Suppressor macrophage treated with lipopolysaccharide for 1 hour (primary cell): ENCODE data around the gene CACNA2D1.

ENCODE experiments used
- DNase-seq, 3 donors: peaks; one replicate each; pipeline ENCODE4 v3.0.0-alpha.2; 2020 to 2022

CACNA2D1 gene

DNA sequence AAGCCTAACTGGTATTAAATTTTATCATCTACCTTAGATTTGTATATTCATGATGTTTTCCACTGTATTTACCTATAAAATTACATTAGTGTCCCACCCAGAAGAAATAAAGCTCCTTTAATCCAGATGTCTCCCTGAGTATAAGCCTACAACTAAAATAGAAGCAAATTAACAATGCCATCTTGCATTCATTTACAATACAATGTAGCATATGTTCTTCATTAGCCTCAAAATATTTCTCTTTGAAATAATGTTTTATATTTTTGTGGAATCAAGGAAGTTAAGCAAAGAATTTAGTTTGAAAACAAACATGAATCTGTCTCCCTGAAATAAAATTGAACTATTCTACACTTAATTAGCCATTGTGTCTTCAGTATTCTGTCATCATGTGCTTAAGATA lies 112.3 kb downstream of the CACNA2D1 start:
- DNase-seq = no peak

DNA sequence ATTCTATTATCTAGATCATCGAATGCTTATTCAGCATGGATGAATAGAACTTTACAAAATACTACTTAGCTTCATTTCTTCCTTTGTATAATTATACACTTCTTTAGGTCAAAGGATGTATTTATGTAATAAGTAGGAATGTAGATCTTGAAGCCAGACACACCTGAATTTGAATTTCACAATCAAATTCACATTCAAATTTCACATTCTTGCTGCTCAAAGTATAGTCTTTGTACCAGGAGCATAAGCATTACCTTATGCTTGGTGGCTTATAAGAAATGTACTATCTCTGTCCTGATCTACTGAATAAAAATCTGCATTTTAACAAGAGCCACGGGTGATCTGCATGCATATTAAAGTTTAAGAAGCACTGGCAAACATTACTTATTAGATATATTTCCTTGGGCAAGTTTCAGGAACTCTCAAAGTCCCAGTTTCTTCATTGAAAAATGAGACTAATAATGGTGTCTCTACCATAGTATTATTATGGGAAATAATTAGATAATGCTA lies 112.8 kb downstream of the CACNA2D1 start:
- DNase-seq = no peak

DNA sequence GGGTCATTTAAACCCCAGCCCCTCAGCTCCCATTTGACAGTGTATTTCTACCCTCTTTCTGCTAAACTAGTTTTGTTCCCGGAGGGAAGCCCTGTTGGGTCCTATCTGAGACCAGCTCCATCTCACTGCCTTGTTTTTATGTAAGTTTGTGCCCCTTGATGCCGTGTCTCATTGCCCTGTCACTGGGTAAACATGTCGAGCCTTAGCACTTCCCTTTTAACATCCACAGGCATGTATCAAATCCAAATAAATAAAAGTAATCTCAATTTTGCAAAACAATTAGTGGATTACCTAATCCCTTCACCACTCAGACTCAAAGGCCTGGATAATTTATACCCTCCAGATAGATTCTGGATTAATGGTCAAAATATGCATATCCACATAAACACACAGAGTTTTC lies 115.7 kb downstream of the CACNA2D1 start:
- DNase-seq = no peak

DNA sequence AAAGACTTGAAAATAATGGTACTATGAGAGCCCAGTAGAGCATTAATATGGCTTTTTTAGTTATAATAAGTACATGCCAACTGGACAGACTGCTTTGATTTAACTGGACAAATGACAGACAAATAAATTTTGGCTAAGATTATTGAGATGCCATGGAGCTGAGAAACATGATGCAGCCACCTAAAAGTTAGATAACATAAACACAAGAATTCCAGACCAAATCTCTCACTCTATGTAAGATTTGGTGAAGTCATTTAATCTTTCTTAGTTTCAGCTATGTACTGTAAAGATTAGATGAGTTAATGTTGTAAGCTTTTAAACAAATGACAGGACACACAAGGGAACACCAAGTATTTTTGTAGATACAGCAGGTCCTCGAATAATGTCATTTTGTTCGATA lies 118.2 kb downstream of the CACNA2D1 start:
- DNase-seq = no peak

DNA sequence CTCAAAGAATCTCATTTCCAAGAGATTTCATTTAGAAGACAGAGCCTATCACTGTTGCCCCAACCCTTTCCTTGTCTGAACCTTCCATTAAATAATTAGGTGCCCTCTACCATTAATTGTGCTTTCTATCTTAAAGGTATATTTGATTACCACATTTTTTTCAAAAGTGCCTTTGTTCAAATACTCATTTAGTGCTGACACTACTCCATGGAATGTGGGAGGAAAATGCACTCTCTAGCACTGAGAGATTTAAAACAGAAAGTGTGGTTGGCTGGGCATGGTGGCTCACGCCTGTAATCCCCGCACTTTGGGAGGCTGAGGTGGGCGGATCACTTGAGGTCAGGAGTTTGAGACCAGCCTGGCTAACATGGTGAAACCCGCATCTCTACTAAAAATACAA lies 119.8 kb downstream of the CACNA2D1 start:
- DNase-seq = no peak

DNA sequence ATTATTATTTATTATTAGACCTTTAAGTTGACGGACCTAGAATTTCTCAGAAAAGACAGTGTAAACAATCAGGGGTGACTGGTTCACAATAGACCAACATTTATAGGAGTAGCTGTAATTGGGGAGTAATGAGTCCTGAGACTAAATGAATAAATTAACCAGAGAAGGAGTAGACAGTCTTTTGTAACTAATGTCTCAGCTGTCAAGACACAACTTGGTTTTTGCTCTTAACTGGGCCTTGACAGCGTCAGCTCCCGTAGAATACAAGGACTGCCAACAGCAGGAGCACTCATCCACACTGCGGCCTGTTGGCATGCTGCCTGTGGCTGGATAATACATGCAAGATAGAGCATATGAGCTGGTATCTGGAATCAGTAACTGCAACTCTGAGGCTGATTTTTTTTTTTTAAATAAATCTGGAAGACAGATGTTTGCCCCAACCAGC lies 123.9 kb downstream of the CACNA2D1 start:
- DNase-seq = no peak

DNA sequence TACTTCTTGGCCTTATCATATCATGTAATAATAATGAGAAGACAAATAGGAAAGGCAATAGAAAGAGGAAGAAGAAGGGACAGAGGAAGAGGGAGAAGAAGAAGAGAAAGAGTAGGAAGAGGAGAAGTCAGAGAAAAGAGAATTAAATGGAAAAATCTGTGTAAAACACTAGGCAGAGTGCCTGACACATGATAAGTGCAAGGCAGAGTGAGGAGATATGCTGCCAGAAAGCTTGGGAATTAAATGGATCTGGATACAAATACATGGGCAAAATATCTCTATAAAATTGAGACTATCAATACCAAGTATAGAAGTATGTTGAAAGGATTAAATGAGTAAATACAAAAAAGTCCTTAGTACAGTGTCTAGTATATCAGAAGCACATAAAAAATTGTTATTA lies 124.8 kb downstream of the CACNA2D1 start:
- no peak for DNase-seq

DNA sequence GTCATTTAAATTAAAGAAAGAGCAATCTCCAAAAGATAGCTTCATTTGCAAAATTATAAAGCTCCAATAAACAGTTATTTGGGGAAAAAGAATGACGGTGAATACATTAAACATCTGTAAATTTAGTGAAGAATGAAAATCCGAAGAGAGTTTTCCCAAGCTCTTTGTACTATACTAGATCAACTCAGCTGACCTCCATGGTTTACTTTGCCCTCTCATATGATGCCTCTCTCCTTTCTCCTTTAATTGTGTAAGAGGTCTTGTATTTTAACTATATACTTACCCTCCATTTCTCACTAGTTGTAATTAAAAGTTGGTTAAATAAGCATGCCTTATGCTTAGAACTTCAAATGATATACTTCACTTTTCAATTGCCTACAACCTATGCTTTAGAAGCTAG lies 125.8 kb downstream of the CACNA2D1 start:
- no peak for DNase-seq

DNA sequence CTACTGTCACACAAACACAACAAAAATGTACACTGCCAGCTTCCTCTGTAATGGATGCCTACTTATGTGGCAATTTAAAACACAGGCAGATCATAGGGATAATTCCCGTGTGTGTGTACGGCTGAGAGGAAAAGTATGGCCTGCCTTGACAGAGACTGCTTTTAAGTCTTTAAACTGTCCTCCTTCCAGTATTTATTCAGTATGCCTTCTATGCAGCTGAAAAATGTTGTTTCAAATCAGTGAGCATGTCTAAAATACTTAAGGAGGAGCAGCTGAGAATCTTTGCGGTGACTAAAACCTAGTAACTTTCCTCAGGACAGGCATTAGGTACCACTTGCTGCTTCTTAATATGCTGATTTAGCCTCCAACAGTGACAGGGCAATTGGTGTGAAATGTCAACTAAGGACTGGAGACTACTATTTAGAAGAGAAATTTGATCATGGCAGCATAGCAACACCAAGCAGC lies 126.3 kb downstream of the CACNA2D1 start:
- no peak for DNase-seq

DNA sequence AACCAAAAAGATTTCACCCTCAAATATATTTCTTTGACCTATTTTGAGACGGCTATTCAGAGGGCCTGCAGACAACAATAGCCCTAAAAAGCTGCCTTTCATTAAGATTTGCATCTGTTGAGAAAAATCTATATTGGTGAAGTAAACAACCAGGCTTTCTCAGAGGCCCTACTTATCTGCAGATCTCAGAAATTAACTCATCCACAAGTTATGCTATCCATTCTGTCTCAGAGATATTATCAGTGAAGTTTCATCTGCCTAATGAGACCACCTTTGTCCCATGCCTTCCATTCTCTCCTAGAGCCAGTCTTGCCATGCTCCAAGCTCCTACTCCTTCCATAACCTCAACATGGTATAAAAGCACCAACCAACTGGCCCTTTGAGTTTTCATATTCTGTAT lies 130.3 kb downstream of the CACNA2D1 start:
- DNase-seq = no peak

DNA sequence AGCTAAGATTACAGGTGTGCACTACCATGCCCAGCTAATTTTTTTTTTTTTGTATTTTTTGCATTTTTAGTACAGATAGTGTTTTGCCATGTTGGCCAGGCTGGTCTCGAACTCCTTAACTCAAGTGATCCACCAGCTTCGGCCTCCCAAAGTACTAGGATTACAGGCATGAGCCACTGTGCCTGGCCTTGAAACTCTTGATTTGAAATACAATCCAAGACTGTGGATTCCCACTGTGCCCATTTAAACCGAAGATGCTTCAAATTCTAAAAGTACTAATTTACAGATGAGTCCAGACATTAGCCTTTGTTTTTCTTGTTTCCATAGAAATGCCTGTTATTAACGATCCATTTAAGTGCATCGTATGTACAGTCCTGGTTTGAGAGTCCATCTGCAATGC lies 130.9 kb downstream of the CACNA2D1 start:
- DNase-seq = no peak

DNA sequence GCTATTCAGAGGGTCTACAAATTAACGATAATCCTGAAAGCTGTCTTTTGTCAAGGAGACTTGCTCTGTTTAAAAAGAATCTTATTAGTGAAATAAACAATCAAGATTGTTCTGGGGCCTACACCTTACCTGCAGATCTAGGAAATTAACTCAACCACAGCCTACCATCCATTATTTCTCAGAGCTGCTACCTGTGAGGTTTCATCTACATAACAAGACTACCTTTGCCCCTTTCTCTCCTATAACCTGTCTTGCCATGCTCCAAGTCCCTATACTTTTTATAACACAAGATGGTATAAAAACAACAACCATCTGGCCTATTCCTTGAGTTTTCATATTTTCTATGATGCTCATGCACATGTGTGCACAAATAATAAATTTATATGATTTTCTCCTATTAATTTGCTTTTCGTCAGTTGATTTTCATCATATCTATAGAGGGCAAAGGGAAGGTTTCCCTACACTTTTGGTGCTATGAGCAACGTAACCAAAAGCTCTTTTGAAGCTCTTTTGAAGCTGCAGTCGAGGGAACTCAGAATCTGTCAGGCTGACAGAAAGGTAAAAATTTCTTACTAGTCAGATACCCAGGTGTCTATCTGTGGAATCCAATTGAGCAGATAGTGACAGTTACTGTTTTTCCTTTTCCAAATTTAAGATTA lies 138.1 kb downstream of the CACNA2D1 start:
- no peak for DNase-seq

DNA sequence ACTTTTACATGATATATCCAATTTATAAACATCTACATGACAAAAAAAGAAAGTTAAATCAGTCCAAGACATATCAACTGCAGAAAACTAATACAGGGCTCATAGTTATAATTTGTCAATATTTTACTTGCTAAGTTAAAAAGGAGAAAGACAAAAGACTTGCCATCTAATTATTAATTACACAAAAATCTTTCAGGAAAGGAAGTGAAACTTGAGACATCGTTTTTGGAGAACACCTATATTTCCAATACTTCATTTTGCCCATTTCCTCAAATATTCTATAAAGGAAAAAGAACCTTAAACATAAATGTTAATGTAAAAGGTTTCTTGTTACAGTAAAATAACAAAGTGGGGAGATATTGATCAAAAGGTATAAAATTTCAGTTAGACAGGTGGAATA lies 148.7 kb downstream of the CACNA2D1 start:
- no peak for DNase-seq

DNA sequence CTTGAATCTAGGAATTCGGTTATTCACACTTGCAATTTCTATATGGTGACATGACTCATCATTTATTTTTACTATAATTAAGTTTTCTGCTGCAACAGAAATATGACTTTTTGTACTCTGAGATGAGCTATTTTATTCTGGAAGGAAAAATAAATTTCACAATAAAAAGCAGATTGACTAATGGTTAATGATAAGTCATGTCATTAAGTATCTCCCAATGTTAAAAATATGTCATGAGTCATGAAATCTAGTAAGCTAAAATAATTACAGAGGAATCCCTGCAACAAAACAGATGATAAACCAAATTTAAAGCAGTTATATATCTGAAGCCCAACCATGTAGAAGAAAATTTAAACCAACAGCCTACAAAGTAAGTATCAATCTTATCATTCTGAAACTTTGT lies 149.2 kb downstream of the CACNA2D1 start:
- no peak for DNase-seq

DNA sequence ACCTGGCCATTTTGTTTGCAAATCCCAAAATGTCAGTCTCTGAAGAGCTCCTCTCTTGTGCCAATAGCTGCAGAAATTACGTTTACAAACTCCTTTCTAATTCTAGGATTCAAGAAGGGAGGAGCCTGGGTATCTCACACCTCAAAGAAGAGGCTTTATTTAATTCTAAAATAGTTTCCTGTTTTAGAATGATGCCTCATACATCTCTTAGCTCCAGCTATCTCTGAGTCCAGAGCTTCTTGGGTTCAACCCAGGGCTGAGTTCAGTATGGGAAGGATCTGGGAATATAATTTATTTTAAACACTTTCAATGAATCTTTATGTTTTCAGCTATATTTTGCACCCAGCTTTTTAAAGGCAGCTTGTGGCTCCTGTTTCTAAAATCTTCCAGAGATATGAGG lies 150.1 kb downstream of the CACNA2D1 start:
- no peak for DNase-seq

DNA sequence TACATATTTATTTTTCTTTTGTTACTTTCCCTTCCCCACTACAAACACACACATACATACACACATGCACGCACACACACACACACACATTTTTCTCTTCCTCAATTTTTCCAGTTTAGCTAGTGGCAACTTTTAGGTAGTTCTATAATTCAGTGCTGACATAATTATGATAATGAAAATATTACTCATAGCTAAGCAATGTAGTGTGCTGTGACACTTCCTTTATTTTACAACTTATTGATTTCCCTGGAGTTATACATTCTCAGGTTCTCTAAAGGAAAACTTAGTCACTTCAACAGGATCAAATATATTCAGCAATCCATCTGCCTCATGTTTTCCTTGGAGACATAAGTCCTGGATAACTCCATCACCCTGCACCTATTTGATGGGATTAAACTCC lies 151.6 kb downstream of the CACNA2D1 start:
- DNase-seq = peak in 2 of 3 donors; percentile 10 to 31

DNA sequence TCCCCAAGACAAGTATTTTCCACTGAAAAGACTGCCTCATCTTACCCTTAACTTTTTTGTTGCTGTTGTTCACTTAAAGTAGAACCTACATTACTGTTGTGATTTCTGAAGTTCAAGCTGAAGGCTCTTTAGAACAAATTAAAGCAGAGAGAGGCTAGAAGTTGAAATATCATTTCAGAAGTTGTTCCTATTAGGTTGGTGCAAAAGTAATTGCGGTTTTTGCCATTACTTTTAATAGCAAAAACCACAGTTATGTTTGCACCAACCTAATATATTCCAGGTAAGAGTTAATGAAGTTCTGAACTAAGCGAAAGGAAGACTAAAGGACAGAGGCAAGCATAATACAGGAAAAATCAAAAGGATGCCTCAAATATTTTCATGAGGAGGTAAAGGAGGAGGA lies 153.7 kb downstream of the CACNA2D1 start:
- no peak for DNase-seq

DNA sequence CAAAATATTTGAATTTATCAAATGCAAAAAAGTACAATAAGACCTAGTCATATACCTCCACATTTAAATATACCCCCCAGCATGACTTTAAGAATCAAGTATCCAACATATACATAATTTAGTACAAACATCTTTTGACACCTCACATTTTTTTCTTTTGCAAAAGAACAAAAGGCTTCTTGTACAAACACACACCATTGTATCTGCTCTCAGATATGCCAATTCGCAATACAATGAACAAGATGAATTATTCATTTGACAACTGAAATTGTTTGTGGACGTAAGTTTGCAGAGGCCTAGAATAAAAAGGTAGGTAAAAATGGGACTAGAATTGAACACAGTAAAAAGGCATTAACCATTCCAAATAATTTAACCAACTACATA lies 154.4 kb downstream of the CACNA2D1 start:
- no peak for DNase-seq

DNA sequence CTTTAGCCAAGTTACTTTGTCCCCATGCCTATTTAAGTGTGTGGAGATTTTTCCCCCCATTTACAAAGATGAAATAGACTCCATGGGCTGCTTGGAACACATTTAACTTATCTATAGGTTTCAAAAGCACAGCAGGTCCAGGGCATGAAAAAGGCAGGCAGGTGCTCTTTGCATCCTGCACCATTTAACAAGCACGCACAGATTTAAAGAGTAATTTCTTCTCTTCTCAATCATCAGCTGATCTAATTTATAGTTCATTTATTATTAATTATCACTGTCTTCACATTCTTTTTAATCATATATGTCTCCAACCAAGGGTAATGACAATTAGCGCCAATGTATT lies 156.8 kb downstream of the CACNA2D1 start:
- no peak for DNase-seq

DNA sequence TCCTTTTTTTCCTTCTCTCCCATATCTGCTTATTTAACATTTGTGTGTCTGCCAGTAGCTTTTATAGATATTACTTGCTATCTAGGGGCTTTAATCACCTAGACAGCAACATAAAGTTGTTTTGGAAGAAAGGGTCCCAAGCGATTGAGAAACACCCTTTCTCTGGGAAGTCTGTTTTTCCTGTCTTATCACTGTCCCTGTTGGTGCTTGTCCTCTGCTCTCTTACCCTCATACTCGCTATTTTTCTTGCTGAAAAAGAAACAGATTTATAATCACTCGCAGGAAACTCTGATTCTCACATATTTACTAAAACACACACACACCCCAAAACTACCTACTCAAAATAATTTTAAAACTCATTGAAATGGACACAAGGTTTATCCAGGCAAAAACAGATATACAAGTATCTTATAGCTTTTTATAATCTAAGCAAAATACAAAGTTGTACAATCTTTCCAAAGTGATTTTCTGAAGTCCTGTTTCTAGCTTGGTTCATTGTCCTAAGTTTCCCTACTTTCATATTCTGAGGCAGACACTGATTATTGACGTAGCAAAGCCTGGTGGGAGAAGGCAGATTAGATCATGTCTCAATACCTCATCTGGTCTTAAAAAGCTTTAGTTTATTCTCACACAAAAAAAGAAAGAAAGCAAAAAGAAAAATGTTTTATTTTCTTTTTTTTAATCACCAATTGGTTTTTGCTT lies 157.3 kb downstream of the CACNA2D1 start:
- no peak for DNase-seq

DNA sequence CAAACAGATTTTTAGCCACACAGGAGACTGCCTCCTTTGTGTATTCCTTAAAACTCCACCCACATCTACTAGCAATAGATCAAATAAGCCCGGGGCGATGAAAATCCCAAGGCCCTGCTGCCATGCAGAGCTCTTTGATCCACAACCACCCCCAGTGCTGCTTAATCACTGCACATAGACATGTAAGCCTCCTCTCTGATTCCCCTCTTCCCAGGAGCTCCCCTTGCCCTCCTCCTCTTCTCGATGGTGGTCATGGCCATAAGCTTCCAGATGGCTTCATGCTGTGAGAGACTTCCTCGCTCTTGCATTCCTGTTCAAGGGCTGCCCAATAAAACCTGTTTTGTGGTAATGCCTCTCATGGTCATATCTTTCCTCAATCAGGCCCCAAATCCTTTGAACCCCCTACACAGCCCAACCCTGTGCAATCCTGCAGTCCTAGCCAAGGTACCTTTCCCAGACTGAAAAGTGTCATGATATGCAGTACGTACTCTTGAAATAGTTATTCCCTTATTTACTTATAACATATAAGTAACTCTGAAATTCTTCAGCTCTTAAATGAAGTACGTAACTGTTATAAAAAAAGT lies 158.5 kb downstream of the CACNA2D1 start:
- DNase-seq = no peak

DNA sequence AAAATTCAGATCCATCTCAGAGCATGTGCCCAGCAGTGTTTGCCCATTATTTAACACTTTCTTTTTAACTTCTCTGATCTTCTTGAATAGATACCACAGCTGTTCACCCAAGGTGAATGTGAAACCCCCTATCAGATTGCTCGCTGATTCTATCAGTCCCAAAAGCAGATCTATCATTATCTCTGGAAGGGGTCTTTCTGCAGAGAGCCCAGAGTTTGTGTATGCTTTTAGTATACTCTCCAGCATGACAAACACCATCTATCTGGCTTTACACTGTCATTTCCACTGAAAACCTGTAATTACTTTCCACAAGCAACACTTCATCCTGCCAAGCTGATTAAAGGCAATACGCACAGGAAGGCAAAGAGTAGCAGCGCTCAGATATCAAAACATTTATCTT lies 168.2 kb downstream of the CACNA2D1 start:
- DNase-seq = no peak

DNA sequence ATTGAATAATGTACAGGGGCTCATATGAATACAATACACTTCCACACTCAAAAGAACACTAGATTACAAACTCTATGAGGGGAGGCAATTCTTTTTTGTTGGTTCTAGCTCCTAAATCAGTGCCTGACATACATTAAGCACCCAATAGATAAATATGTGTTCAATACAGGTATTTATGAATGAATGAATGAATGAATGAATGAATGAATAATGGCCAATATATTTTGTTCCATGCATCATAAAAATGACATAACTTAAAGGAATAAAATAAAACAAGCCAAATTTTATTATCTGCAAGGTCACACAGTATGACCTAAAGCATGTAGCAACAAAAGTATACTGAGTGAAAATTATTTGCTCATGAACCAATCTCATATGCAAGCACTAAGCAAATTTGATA lies 168.9 kb downstream of the CACNA2D1 start:
- no peak for DNase-seq

DNA sequence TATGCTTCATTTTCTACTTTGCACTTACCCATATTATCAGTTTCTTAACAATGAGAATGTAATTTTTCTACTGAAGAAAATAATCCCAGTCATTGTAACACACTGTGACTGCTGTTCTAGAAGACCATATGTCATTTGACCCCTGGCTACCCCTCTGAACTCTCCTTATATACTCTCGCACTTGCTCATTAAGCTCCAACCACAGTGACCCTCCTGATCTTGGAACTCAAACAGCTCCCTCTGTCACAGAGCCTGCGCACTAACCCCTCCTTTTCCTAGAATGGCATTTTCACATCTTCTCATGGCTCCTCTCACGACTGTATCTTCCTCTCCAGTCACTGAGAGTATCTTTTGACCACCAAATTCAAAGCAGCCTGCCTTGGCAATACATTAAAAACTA lies 169.7 kb downstream of the CACNA2D1 start:
- no peak for DNase-seq
